Cardiac fibroblast (primary cell): ENCODE measurements around the gene AMZ1.
"Not testable (repeated sequence)": the region's sequence is repeated elsewhere in the genome, so short reads cannot be mapped to it uniquely, and the experiment has no call there.

ENCODE experiments used
- DNase-seq, 2 donors: peaks; one replicate each; pipeline versions ENCODE4 v3.0.0 to v3.0.0-alpha.2; 2010; ENCODE audit warnings: low read depth in 2 of 2
- H3K4me3 ChIP-seq, 2 donors: replicated peaks in 1 of 2; 1 replicate in 1 of 2; 2 replicates in 1 of 2; pipeline ENCODE4 v1.5.1; 2011; ENCODE audit warnings: low read depth in 2 of 2, low read length in 2 of 2, mild to moderate bottlenecking in 2 of 2, moderate library complexity in 1 of 2
- CTCF ChIP-seq: IDR thresholded peaks from one replicate; pipeline ENCODE4 v1.5.1; 2011; ENCODE audit warnings: low read depth, mild to moderate bottlenecking, low read length, inconsistent platforms

Gene AMZ1

GRCh38 chr7:2720024-2720423, 32.0 kb downstream of the AMZ1 start:
- TF ChIP-seq CTCF, result no peak
- H3K4me3 ChIP-seq, result no peak overlapping the region
- no peak for DNase-seq

GRCh38 chr7:2721842-2722241, 33.8 kb downstream of the AMZ1 start:
- no peak for TF ChIP-seq CTCF
- DNase-seq, result no peak
- no peak overlapping the region for H3K4me3 ChIP-seq

GRCh38 chr7:2722591-2722990, 34.6 kb downstream of the AMZ1 start:
- no peak for TF ChIP-seq CTCF
- no peak overlapping the region for H3K4me3 ChIP-seq
- DNase-seq, result no peak

GRCh38 chr7:2723138-2723850, 35.3 kb downstream of the AMZ1 start:
- TF ChIP-seq CTCF, result no peak
- DNase-seq, result no peak
- H3K4me3 ChIP-seq, result no peak overlapping the region

GRCh38 chr7:2724036-2724435, 36.0 kb downstream of the AMZ1 start:
- H3K4me3 ChIP-seq, DNase-seq: not testable (repeated sequence)

GRCh38 chr7:2724453-2725177, 36.6 kb downstream of the AMZ1 start:
- DNase-seq, result no peak
- no peak overlapping the region for H3K4me3 ChIP-seq
- no peak for TF ChIP-seq CTCF

GRCh38 chr7:2725178-2726105, 37.4 kb downstream of the AMZ1 start:
- TF ChIP-seq CTCF, result no peak
- H3K4me3 ChIP-seq, result no peak overlapping the region
- no peak for DNase-seq
